HG02759 (cell line): Measurements from ENCODE around the gene TAMALIN.

Experiments used
- ATAC-seq: cut with Tn5 transposase; IDR thresholded peaks from one replicate; pipeline ENCODE4 v1.9.1; 2021; ENCODE audit warnings: mild to moderate bottlenecking, moderate library complexity; ENCODE audit not compliant: unreplicated experiment

TAMALIN gene

DNA sequence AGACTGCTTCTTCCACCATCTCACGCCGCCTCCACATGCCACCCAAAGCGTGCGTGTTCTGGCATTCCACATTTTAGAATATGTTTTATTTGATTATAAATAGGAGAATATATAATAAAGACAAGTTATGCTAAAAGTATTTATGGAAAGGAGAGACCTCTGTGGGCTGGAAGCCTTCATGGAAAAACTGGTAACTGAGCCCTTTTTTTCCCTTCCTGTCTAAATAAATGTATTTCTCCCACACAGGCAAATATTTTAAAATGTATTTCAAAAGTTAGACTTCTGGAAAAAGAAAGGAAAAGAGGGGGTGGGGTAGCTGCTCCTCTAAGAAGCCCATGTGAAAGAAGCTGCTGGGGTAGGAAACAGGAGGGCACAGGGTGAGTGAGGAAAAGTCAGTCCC is 28.4 kb downstream of the TAMALIN start:
- no peak for ATAC-seq

- ATAC-seq = no peak
Measured at GRCh38 chr12:52035926-52036325, 29.2 kb downstream of the TAMALIN start.

DNA sequence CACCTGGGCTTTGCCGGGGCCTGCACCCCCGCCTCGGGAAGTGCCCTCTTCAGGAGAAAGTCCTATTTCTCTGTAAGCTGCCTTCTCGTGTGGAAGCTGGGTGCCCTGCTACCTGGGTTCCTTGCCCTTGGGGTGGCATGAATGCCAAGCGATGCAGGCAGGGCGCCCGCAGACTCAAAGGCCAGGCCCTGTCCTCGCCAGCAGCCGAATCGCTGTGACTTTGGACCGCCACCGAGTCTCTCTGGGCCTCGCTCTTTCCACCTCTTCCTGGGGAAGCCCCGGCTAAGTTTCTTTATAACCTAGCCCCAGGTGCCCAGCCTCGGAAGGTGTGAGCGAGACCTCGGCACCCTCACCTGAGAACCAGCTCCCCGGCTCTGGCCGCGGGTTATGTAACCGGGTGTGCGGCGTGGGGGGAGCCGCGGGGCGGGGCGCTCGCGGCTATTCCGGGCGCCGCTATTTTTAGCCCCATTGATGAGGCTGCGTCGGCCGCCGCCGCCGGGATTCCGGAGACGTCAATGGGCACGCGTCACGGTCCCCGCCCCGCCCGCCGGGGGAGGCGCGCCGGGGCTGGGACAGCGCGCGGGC is 29.9 kb downstream of the TAMALIN start:
- ATAC-seq = peak; percentile 34

GRCh38 chr12:52037248-52037861 is 30.6 kb downstream of the TAMALIN start:
- peak; percentile 13 for ATAC-seq

GRCh38 chr12:52038447-52038846 is 31.7 kb downstream of the TAMALIN start:
- no peak for ATAC-seq

- no peak for ATAC-seq
Measured at GRCh38 chr12:52041035-52041434, 34.3 kb downstream of the TAMALIN start.

GRCh38 chr12:52041695-52042123 is 35.0 kb downstream of the TAMALIN start:
- no peak for ATAC-seq

DNA sequence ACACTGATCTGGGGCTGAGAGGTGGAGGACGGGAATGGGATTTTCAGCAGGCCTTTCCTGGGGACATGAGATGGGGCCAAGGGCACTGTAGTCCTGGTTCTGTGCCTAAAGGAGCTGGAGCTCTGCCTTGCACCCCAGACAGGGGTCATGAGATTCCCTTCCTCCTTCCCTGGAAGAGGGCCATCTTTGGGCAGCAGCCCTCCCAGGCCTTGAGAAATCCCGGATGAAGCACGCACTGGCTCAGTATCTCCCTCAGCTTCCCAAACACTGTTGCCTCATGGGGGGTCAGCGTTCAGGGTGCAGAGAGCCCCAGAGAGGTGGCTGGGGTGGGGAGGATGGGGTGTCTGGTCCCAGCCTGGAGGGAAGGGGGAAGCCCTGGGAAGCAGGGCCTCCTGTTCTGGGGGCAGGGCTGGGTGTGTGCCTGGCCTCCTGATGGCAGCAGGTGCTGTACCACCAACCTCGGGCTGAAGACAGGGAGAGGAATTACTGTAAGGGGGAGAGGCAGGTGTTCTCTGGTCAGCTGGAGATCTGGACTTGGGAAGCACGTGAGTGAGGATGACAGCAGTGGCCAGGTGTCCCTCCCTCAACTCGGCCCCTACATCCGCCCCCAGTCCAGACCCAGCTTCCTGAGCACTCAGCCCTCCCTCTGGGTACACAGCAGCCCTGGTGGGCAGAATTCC is 36.1 kb downstream of the TAMALIN start:
- no peak for ATAC-seq

DNA sequence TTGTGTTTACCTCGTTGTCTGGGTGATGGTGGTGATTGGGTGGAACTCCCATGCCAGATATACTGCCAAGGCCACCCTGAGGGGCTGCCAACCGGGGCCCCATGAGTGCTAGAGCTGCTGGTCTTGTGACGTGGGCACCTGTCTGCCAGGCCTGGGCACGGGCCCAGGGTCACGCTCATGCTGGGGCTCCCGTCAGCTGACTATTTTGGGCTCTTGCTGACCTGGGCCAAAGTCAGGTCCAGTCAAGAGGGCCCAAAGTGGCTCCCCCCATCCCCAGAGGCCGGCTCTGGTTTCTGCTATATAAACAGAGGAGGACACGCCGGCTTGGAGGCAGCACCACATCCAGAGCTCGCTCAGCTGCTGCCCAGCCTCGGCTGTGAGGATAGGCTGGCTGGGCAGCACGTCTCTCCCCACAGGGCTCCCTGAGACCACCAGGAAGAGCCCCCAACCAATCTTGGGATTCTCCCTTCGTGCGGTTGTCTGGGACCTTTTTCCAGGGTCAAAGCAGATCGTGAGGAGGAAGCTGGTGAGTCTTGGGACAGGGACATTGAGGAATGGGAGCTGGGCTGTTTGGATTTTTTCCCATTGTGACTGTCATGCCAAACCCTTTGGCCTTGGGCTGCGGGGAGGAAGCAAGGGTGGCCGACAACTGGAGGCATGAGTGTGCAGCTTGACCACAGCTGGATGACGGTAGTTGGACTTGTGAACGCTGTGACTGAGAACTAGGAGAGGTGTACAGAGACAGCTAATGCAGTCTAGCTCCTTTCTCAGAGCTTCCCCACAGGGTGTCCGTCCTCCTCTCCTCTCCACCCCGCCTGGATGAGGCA is 36.9 kb downstream of the TAMALIN start:
- ATAC-seq = no peak

DNA sequence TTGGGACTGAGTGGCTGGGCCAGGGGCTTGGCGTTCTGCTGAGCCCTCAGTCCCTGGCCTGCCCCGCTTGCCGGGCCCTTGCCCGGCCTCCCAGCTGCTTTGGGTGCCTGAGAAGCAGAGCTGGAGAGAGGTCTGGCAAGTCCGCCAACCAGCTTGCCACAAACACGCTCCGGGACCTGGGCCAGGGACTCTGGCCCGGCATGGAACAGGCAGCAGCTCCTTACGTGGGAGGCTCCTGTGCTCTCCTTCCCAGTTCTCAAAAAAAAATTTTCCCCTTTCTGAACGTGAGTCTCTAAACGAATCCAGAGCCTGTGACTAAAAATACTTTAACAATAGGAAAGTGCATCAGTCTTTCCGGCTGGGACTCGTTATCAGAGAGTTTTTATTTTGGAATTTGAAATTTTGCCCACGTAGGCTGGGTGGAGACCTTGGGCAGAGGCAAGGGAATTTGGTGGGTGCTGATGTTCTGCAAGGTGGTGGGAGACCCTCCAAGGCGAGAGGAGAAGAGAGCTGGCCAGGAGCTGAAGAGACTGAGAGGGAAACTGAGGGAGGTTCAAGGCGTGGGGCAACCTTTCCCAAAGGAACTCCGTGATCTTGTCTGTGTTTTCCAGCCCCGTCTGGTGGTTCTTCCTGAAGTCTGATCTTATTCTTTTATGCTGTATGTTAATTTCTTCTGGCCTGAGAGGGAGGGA is 37.7 kb downstream of the TAMALIN start:
- ATAC-seq = no peak

DNA sequence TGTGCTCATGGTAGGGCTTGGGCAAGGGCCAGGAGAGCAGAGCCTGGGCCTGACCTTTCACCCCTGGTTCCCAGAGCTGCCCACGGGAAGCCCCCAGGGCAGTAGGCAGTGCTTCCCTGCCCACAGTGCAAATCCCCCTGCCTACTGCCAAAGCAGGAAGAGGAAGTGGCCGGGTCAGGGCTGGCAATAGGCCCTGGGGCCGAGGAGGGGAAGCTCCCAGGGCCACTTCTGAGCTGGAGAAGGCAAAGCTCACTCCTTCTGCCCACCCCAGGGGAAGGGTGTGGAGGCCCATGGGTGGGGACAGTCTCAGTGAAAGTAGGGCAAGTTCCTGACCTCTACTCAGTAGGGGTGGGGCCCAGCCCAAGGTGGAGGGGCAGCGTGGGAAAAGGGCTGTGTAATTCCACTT is 39.1 kb downstream of the TAMALIN start:
- no peak for ATAC-seq

DNA sequence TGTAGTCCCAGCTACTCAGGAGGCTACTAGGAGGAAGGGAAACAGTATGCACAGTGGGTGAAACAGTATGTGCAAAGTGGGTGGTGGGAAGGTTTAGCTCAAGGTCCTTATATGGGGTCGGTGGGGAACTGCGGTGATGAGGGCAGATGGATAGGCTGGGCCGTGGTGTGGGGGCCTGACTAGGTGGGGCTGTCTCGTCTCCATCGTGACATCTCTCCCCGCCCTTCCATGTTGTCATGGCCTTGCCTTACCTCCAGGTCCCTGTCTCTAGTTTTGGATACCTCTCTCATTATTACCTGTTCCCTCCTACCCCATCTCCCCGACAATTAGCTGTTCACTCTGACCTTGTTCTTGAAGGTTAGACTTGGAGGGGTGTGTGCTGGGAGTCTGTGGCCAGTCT is 40.1 kb downstream of the TAMALIN start:
- no peak for ATAC-seq

DNA sequence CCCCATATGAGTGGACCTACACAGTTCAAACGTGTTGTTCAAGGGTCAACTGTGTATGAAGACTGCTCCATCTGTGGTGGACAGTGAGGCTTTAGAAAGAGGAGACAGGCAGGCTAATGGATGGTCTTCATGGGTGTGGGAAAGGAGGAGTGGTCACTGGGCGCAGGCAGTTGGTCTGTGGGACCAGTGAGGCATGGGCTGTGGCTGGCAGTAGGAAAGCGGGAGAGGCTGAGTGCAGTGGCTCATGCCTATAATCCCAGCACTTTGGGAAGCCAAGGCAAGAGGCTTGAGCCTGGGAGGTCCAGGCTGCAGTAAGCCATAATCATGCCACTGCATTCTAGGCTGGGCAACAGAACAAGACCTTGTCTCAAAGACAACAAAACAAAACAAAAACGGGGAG is 42.5 kb downstream of the TAMALIN start:
- ATAC-seq = no peak

GRCh38 chr12:52049688-52050087 is 42.9 kb downstream of the TAMALIN start:
- no peak for ATAC-seq

DNA sequence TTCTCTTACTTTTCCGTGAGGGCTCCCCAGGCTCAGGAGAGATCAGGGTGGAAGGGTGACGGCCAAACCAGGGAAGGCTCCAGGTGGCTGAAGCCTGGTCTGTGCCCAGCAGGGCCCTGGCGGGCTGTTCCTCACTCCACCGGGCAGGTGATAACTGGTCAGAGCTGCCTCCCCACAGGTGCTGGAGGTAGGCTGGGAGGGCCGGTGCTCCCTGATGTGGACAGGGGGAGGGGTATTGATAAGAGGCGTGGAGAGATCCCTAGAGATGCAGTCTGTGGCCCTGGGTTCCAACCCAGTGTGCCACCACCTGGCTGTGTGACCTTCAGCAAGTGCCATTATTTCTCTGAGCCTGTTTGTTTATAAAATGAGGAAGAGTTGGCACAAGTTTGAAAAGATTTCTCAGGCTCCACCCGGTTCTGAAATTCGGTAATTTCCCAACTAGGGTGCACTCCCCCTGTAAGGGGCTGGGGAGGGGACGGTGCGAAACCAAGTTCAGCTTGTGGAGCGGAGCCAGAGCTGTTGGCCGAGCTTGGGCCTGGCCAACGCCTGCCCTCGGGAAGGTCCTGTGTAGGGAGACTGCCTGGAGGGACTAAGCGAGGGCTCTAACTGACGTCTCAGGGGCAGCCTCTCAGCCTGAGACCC is 43.5 kb downstream of the TAMALIN start:
- ATAC-seq = no peak

GRCh38 chr12:52050758-52051541 is 44.2 kb downstream of the TAMALIN start, which contains the start of gene NR4A1:
Gene NR4A1, plus strand, starts transcription at chr12:52051442. Its CDS starts 2,887 bp downstream, at chr12:52054329.
- peak; percentile 90 for ATAC-seq

GRCh38 chr12:52052468-52053186 is 45.9 kb downstream of the TAMALIN start:
- no peak for ATAC-seq

DNA sequence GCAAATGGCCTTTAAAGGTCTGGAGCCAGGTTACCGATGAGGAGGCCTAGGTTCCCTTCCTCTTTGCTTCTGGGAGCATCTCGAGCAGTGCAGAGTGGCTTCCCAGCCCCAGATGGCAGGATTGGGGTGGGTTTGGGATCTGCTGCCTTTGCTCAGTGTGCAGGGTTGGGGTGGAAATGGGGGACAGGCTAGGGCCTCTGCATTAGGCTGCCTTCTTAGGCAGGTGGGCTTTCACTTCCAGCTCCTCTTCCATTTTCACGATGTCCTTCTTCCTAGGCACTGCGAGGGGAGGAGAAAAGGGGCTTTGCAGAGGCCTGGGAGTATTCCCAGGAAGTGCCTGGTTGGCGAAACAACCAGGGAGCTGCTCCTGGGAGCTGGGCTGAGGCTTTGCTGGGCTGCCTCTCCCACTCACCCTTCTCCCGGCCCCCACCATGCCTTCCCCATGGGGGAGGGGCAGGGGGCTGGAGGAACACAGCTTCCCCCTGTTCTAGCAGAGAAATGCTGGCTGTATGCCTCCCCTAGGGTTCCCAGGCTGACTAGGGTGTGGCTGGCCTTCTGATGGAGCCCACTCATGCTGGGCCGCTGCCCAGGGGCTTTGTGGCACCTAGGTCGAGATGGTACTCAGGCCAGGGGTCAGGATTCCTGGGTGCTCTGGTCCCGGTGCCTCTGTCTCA is 46.9 kb downstream of the TAMALIN start:
- ATAC-seq = no peak
